ENCODE measurements around the gene BCO1.

DNA sequence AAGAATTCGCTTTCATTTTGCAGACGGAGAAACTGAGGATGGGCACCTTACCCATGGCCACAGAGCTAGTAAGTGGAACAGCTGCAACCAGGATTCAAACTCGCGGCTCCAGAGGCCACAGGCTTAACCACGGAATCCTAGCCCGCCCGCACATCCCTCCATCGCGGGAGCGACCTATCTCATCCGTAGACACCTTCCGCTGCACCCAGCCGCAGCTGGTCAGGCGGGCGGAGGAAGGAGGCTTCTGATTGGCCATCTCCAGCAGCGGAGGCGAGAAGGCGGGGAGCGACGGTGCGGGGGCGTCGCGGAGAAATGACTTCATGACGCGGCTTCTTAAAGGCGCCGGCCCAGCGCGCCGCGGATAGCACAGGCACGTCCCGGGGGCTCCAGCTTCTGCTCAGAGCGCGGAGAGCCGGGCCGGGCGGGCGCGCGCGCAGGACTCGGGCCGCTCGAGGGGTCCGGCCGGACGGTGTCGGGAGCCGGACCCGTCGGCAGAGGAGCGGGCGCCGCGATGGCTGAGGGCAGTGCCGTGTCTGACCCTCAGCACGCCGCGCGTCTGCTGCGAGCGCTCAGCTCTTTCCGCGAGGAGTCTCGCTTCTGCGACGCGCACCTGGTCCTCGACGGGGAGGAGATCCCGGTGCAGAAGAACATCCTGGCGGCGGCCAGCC is 76.2 kb downstream of the BCO1 start, which contains the start of gene GAN:
- TF ChIP-seq ZNF274 (IDR thresholded peaks at IDR 0.05; ENCODE audit: low read depth, low read length) (no peak), YY1 (IDR thresholded peaks at IDR 0.05; ENCODE audit: insufficient read depth, insufficient read length) (no peak)

All from NT2/D1 (cell line).